Heart left ventricle (tissue), 16 donors: ENCODE results near the gene RALGAPA2. TPM values are rescaled to one million over a fixed set of nuclear protein-coding genes. Genes with fewer than 3 reads are reported as not detected.

ENCODE experiments used
- ATAC-seq, 4 donors: fragments of 200-7000 bp; cut with Tn5 transposase; one replicate each; pipeline ENCODE4 v1.9.1; 2020 to 2022; ENCODE audit warnings: moderate library complexity in 4 of 4, mild to moderate bottlenecking in 3 of 4, moderate number of reproducible peaks in 1 of 4
- DNase-seq, 5 donors: peaks; one replicate each; pipeline ENCODE4 v3.0.0-alpha.2; 2020
- H3K27ac ChIP-seq, 12 donors: fragments of 200-600 bp; sonication (generic) in 4 of 12; one replicate each; pipeline versions ENCODE4 v1.5.0 to v1.8.0; 2016 to 2022; ENCODE audit warnings: mild to moderate bottlenecking in 2 of 12
- H3K27me3 ChIP-seq, 9 donors: fragments of 200-600 bp; sonication (generic) in 2 of 9; one replicate each; pipeline versions ENCODE4 v1.5.1 to v1.8.0; 2016 to 2022; ENCODE audit warnings: mild to moderate bottlenecking in 3 of 9
- H3K36me3 ChIP-seq, 9 donors: fragments of 200-600 bp; sonication (generic) in 2 of 9; one replicate each; pipeline versions ENCODE4 v1.5.0 to v1.8.0; 2018 to 2022; ENCODE audit warnings: mild to moderate bottlenecking in 2 of 9
- H3K4me1 ChIP-seq, 12 donors: fragments of 200-600 bp; sonication (generic) in 4 of 12; one replicate each; pipeline versions ENCODE4 v1.5.0 to v1.8.0; 2016 to 2022; ENCODE audit warnings: mild to moderate bottlenecking in 3 of 12
- H3K4me3 ChIP-seq, 12 donors: fragments of 200-600 bp; sonication (generic) in 4 of 12; one replicate each; pipeline versions ENCODE4 v1.5.0 to v1.8.0; 2017 to 2022; ENCODE audit warnings: mild to moderate bottlenecking in 9 of 12, moderate library complexity in 4 of 12
- H3K9me3 ChIP-seq, 12 donors: fragments of 200-600 bp; sonication (generic) in 4 of 12; one replicate each; pipeline versions ENCODE4 v1.5.0 to v1.8.0; 2016 to 2022; ENCODE audit warnings: mild to moderate bottlenecking in 1 of 12
- POLR2A ChIP-seq, 2 donors: fragments of 450-650 bp; IDR thresholded peaks; one replicate each; pipeline ENCODE4 v1.6.1; 2017; ENCODE audit warnings: antibody characterized with exemption in 2 of 2, mild to moderate bottlenecking in 2 of 2, moderate library complexity in 2 of 2
- WGBS, 4 donors: extraction: QIAGEN DNeasy Blood & Tissue Kit in 2 of 4; methylation state at CpG; one replicate each; pipeline versions ENCODE4 v1.1.5 to v1.1.7; 2013 to 2018; 5-methylcytosine and 5-hydroxymethylcytosine counted together
- intact Hi-C, 10 donors: fragments of 100-400 bp; cut with DNase I; formaldehyde crosslinking; loops; one replicate each; pipeline versions ENCODE4 v1.11.1 to v1.14.2; 2022
- polyA plus RNA-seq, 2 donors: library from polyadenylated mRNA; stranded (reverse); fragments of 200-250 nt; gene quantifications; one replicate each; pipeline ENCODE4 v1.2.3, GENCODE V29; 2013
- total RNA-seq, 9 donors: library from RNA; depleted of rRNA in 2 of 9; stranded (reverse); fragments of >200 nt in 2 of 9; fragmentation: NEBNext Ultra II Directional in 3 of 9; extraction: Animal tissue kit (Norgen Biotek cat#: 25700) in 3 of 9; gene quantifications; one replicate each; pipeline versions ENCODE4 v1.1.0 to v1.2.4, GENCODE V29; 2016 to 2023
- TF ChIP-seq, protein P1 (sequence below), 12 donors: fragments of 200-600 bp; sonication (generic) in 4 of 12; IDR thresholded peaks; one replicate each; pipeline versions ENCODE4 v1.5.0 to v1.8.0; 2018 to 2022; ENCODE audit warnings: antibody characterized with exemption in 12 of 12, mild to moderate bottlenecking in 5 of 12
- donor health status: ischemic (EF 13 %, LVEDD 7.1; RV severe dilation, severe dysfunction).
- donor health status: healthy with polysubstance abuse.
- donor health status: DM: no; HTN: yes; CAD: no.
- donor health status: DM: no; HTN: no; CAD: no.
- donor health status: ischemic (EF 25% LVEDD 6.9; RV normal size, moderate dysfunction).
- donor health status: ischemic (EF 25% LVEDD 5.7; RV mildly dilated, moderate dysfunction).
- donor health status: healthy.
- donor health status: DM: yes; HTN: yes; CAD: no.
- donor health status: ischemic (EF 35%, LVEDD 5.7; RV mildly dilated, moderate dysfunction).
- donor health status: nonischemic (EF 11% LVEDD 7.7; RV severe dilation, severe dysfunction).
- donor health status: DM: yes; HTN: yes; CAD: no.
- donor health status: PGD.
- donor health status: ischemic (EF 29% LVEDD 5.4; RV normal size, mild dysfunction).
- donor health status: nonischemic (EF 23%, LVEDD 6.1; RV moderate dilation, normal function).

The RALGAPA2 gene
- total and polyA plus RNA-seq, 11 donors, result 5.6 to 33.8 (median 21.4) TPM

DNA sequence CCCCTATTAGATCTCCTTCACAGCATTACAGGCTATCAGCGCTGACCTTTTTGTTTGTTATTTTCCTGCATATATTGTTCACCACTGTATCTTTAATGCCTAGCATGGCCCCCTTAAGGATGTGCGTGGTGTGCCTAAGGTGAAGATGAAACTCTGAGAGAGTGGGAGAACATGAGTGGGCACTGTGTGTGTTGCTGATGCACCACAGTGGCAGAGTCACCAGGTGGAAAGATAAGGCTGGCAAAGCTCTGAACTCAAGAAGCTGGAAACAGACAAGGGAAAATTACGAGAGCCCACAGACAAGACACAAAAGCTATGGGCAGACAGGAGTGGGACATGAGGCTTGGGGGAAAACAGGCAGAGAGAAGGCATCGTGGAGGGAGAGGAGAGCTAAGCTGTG is 184.8 kb downstream of the RALGAPA2 start:
- Histone ChIP-seq H3K4me1 (peaks cover 0 to 12% (median 0%) of the 10 kb centered on the region in 12 donors), H3K9me3 (no peaks in the 10 kb centered on the region), H3K4me3 (no peak overlapping the region), H3K36me3 (peaks cover 0 to 67% (median 42%) of the 10 kb centered on the region in 9 donors), H3K27ac (no peak overlapping the region), H3K27me3 (no peaks in the 10 kb centered on the region)
- DNase-seq, result no peak
- intact Hi-C loops, result no loop called here
- ATAC-seq, result no peak
- 96 to 100% (median 98%) methylated on average over 4 of the region's 4 CpGs for WGBS, 4 donors
- no peak for TF ChIP-seq POLR2A (IDR thresholded peaks at IDR 0.05)
- TF ChIP-seq, protein P1, sequence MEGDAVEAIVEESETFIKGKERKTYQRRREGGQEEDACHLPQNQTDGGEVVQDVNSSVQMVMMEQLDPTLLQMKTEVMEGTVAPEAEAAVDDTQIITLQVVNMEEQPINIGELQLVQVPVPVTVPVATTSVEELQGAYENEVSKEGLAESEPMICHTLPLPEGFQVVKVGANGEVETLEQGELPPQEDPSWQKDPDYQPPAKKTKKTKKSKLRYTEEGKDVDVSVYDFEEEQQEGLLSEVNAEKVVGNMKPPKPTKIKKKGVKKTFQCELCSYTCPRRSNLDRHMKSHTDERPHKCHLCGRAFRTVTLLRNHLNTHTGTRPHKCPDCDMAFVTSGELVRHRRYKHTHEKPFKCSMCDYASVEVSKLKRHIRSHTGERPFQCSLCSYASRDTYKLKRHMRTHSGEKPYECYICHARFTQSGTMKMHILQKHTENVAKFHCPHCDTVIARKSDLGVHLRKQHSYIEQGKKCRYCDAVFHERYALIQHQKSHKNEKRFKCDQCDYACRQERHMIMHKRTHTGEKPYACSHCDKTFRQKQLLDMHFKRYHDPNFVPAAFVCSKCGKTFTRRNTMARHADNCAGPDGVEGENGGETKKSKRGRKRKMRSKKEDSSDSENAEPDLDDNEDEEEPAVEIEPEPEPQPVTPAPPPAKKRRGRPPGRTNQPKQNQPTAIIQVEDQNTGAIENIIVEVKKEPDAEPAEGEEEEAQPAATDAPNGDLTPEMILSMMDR (IDR thresholded peaks at IDR 0.05), result no peak

DNA sequence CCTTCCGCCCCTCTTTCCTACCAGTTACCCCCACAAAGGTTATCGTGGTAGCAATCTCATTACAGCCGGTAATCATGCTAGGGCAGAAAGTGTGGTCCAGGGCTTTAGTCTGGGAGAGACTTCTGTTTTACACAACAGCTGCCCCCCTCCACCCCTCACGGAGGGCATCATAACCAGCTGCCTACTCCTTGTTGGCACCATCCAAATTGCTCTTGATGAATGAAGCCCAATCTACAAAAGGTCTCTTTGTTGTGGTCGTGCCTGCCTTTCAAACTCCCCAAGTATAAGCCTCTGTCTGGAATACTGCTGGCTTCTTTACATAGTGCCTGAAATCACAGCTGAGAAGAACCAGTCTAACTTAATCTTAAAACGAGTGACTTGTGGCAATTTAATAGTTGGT is 186.7 kb downstream of the RALGAPA2 start:
- DNase-seq (no peak), ATAC-seq (no peak)
- no peak overlapping the region for H3K27ac ChIP-seq
- H3K4me1 ChIP-seq, result peaks cover 0 to 12% (median 0%) of the 10 kb centered on the region in 12 donors
- WGBS, 4 donors, result 80 to 89% (median 86%) methylated on average over 6 of the region's 6 CpGs
- no peaks in the 10 kb centered on the region for H3K27me3 ChIP-seq
- intact Hi-C loops, result no loop called here
- H3K4me3 ChIP-seq, result no peak overlapping the region
- peaks cover 0 to 70% (median 48%) of the 10 kb centered on the region in 9 donors for H3K36me3 ChIP-seq
- H3K9me3 ChIP-seq, result no peaks in the 10 kb centered on the region
- TF ChIP-seq POLR2A (IDR thresholded peaks at IDR 0.05), result no peak
- TF ChIP-seq, protein P1 (IDR thresholded peaks at IDR 0.05), result no peak

DNA sequence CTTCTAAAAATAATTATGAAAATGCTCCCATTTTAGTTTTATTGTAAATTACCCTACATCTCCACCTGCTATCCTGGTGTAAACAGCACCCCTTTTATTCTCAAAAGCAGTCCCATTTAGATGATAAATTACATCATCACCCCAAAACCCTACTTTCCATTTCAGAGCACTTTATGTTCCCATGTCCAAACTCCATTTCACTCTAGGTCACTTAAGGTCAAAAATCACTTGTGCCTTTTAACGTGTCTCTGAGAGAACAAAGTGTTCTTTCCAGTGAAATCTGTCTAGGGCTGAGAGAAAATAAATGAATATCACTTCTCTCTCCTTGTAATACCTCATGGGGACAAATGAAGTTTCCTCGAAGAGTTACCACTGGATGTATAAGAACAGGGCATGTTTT is 187.2 kb downstream of the RALGAPA2 start:
- DNase-seq (no peak), ATAC-seq (peak in 2 of 4 donors; percentile 12 to 47)
- peaks cover 0 to 12% (median 0%) of the 10 kb centered on the region in 12 donors for H3K4me1 ChIP-seq
- WGBS, 4 donors, result 51 to 61% (median 54%) methylated on average over 2 of the region's 2 CpGs
- H3K36me3 ChIP-seq, result peaks cover 0 to 70% (median 48%) of the 10 kb centered on the region in 9 donors
- intact Hi-C loops, result no loop called here
- TF ChIP-seq POLR2A (IDR thresholded peaks at IDR 0.05), result no peak
- TF ChIP-seq, protein P1 (IDR thresholded peaks at IDR 0.05), result no peak
- H3K9me3 ChIP-seq, result no peaks in the 10 kb centered on the region
- H3K4me3 ChIP-seq, result no peak overlapping the region
- H3K27me3 ChIP-seq, result no peaks in the 10 kb centered on the region
- no peak overlapping the region for H3K27ac ChIP-seq

DNA sequence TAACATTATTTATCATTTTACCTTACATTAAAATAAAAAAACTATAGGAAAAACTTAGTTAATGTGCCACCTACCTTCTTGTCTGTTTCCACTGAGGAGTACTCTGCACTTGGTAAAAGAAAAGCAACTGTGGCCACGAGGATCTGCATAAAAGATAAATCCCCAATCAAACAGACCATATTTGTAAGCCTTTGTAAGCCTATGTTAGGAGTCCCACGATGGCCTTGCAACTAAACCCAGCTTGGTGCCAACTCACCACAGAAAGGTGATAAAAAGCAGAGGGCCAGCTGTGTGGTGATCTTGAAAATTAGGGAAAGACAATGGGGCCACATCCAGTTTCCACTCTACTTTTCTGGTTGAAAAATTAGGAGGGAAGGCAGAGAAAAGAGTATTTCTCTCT is 187.7 kb downstream of the RALGAPA2 start:
- Histone ChIP-seq H3K27me3 (no peaks in the 10 kb centered on the region), H3K4me1 (peaks cover 0 to 12% (median 0%) of the 10 kb centered on the region in 12 donors), H3K9me3 (no peaks in the 10 kb centered on the region), H3K27ac (no peak overlapping the region), H3K4me3 (no peak overlapping the region), H3K36me3 (peaks cover 0 to 70% (median 48%) of the 10 kb centered on the region in 9 donors)
- no peak for TF ChIP-seq POLR2A (IDR thresholded peaks at IDR 0.05)
- TF ChIP-seq, protein P1 (IDR thresholded peaks at IDR 0.05), result no peak
- ATAC-seq (no peak), DNase-seq (no peak)
- intact Hi-C loops, result no loop called here
- 48 to 61% (median 56%) methylated on average over 2 of the region's 2 CpGs for WGBS, 4 donors
